K562 (cell line): ENCODE measurements around the gene TBC1D16. TPM values are rescaled to one million over a fixed set of nuclear protein-coding genes. Genes with fewer than 3 reads are reported as not detected.

ENCODE experiments used
- ATAC-seq: fragments of 200-7000 bp; cut with Tn5 transposase; 3 replicates; pipeline ENCODE4 v1.9.1; 2020; ENCODE audit warnings: moderate library complexity
- BruUV-seq: library from RNA; stranded (reverse); fragments of 400-500 nt; replicated peaks from 2 replicates; lab custom pipeline; 2021; lab: Mats Ljungman, UMichigan
- CTCF ChIA-PET: fragments of 300-600 bp; formaldehyde crosslinking; extraction: SDS; loops from one replicate; lab custom pipeline; 2021; ENCODE audit warnings: low intra/inter-chr PET ratio; lab: Yijun Ruan, JAX
- POLR2A ChIA-PET: fragments of 300-600, 350-650 bp; sonication (Branson Sonifier 250); formaldehyde crosslinking; extraction: SDS; loops from one replicate; lab custom pipeline; 2021; ENCODE audit warnings: antibody characterized with exemption, inconsistent platforms; lab: Yijun Ruan, JAX
- DNase-seq, 4 experiments: peaks; one replicate each; pipeline versions ENCODE4 v3.0.0 to v3.0.0-alpha.2; 2011 to 2018; ENCODE audit warnings: low spot score in 3 of 4, mixed read lengths in 3 of 4; ENCODE audit errors: extremely low read depth in 1 of 4
- FAIRE-seq: peaks from 2 replicates; lab custom pipeline; 2011; peaks lifted over from hg19 to GRCh38; lab: Jason Lieb, UNC
- H2AFZ ChIP-seq: 2 replicates; pipeline ENCODE4 v1.6.0; 2011; ENCODE audit warnings: low read depth, low read length, control low read depth, inconsistent platforms
- H3K27ac ChIP-seq: fragments of 200-600 bp; 3 replicates; pipeline ENCODE4 v1.8.0; 2011; ENCODE audit warnings: low read depth, mild to moderate bottlenecking, control low read depth, inconsistent platforms, low read length, moderate library complexity, mixed read lengths; ENCODE audit errors: extremely low read depth
- H3K27me3 ChIP-seq, 2 experiments: fragments of 300-600 bp in 1 of 2; 2 replicates in 1 of 2; 3 replicates in 1 of 2; pipeline versions ENCODE4 v1.6.0 to v1.8.0; 2011; ENCODE audit warnings: inconsistent platforms in 2 of 2, low read length in 2 of 2, mild to moderate bottlenecking in 1 of 2, mixed read lengths in 1 of 2, moderate library complexity in 1 of 2; ENCODE audit not compliant: control insufficient read depth in 2 of 2, insufficient read depth in 2 of 2
- H3K36me3 ChIP-seq: fragments of 300-600 bp; 3 replicates; pipeline ENCODE4 v1.8.0; 2011; ENCODE audit warnings: mild to moderate bottlenecking, low read length, inconsistent platforms; ENCODE audit not compliant: control insufficient read depth, insufficient read depth
- H3K4me1 ChIP-seq, 2 experiments: fragments of 200-600 bp in 1 of 2; replicated peaks in 1 of 2; 2 replicates in 1 of 2; 3 replicates in 1 of 2; pipeline versions ENCODE4 v1.5.1 to v1.8.0; 2011; ENCODE audit warnings: inconsistent platforms in 2 of 2, low read length in 2 of 2, mild to moderate bottlenecking in 1 of 2, mixed read lengths in 1 of 2, moderate library complexity in 1 of 2; ENCODE audit not compliant: control insufficient read depth in 2 of 2, insufficient read depth in 2 of 2
- H3K4me2 ChIP-seq: 2 replicates; pipeline ENCODE4 v1.6.1; 2011; ENCODE audit warnings: low read length, control low read depth, inconsistent platforms, mixed read lengths; ENCODE audit not compliant: insufficient read depth
- H3K4me3 ChIP-seq: fragments of 200-600 bp; sonication (generic), shearing (Covaris generic); 2 replicates; pipeline ENCODE4 v1.5.1; 2016; ENCODE audit warnings: control low read depth, inconsistent platforms
- H3K79me2 ChIP-seq: fragments of 200-600 bp; 3 replicates; pipeline ENCODE4 v1.8.0; 2011; ENCODE audit warnings: low read length, inconsistent platforms; ENCODE audit not compliant: control insufficient read depth, insufficient read depth
- H3K9ac ChIP-seq, 2 experiments: 2 replicates each; pipeline versions ENCODE4 v1.6.0 to v1.6.1; 2011; ENCODE audit warnings: low read depth in 2 of 2, low read length in 2 of 2, control low read depth in 1 of 2, inconsistent platforms in 1 of 2, mild to moderate bottlenecking in 1 of 2, mixed read lengths in 1 of 2; ENCODE audit not compliant: insufficient read depth in 1 of 2
- H3K9me1 ChIP-seq: one replicate; pipeline ENCODE4 v1.6.0; 2011; ENCODE audit warnings: inconsistent platforms, mild to moderate bottlenecking, low read length, moderate library complexity; ENCODE audit not compliant: control insufficient read depth, insufficient read depth
- H3K9me3 ChIP-seq: replicated peaks from 2 replicates; pipeline ENCODE4 v1.5.1; 2011; ENCODE audit warnings: low read depth, low read length, inconsistent platforms; ENCODE audit not compliant: control insufficient read depth, insufficient read depth
- H4K20me1 ChIP-seq: replicated peaks from 2 replicates; pipeline ENCODE4 v1.6.1; 2011; ENCODE audit warnings: low read length, inconsistent platforms, mixed read lengths; ENCODE audit not compliant: control insufficient read depth, insufficient read depth
- CTCF ChIP-seq, 3 experiments: IDR thresholded peaks in 2 of 3; conservative IDR thresholded peaks in 1 of 3; 2 replicates each; pipeline ENCODE4 v1.5.1; 2011 to 2012; ENCODE audit warnings: low read length in 3 of 3, mild to moderate bottlenecking in 3 of 3, control low read depth in 2 of 3, improper control_type of control experiment in 1 of 3, inconsistent platforms in 1 of 3, low read depth in 1 of 3, mixed read lengths in 1 of 3, moderate library complexity in 1 of 3; ENCODE audit not compliant: insufficient read depth in 2 of 3
- MAZ ChIP-seq, 2 experiments: fragments of 450-650 bp in 1 of 2; sonication (generic) in 1 of 2; formaldehyde crosslinking; IDR thresholded peaks in 1 of 2; conservative IDR thresholded peaks in 1 of 2; 2 replicates each; pipeline versions ENCODE4 v1.4.0 to v1.5.0; 2020; ENCODE audit warnings: mild to moderate bottlenecking in 1 of 2, missing genetic modification reagents in 1 of 2
- MYC ChIP-seq, 2 experiments: fragments of 250-450 bp in 1 of 2; sonication (Bioruptor Pico) in 1 of 2; IDR thresholded peaks; 2 replicates each; pipeline versions ENCODE4 v1.5.1 to v1.6.1; 2012 to 2021; ENCODE audit warnings: low read depth in 2 of 2, borderline replicate concordance in 1 of 2, improper control_type of control experiment in 1 of 2, low read length in 1 of 2, mild to moderate bottlenecking in 1 of 2, moderate library complexity in 1 of 2
- PCBP1 ChIP-seq: fragments of 200-400 bp; formaldehyde crosslinking; IDR thresholded peaks from 2 replicates; pipeline ENCODE4 v1.6.1; 2018; ENCODE audit warnings: mild to moderate bottlenecking, low read depth, low read length; ENCODE audit not compliant: poor library complexity, severe bottlenecking
- RCOR1 ChIP-seq, 2 experiments: IDR thresholded peaks; 2 replicates each; pipeline ENCODE4 v1.6.1; 2012; ENCODE audit warnings: low read depth in 2 of 2, low read length in 2 of 2, borderline replicate concordance in 1 of 2, improper control_type of control experiment in 1 of 2
- SMC3 ChIP-seq: conservative IDR thresholded peaks from 2 replicates; pipeline ENCODE4 v1.6.1; 2011; ENCODE audit warnings: low read depth, low read length, improper control_type of control experiment; ENCODE audit not compliant: insufficient read depth
- YY1 ChIP-seq, 3 experiments: IDR thresholded peaks; 2 replicates each; pipeline ENCODE4 v1.6.1; 2011; ENCODE audit warnings: low read length in 2 of 3, mild to moderate bottlenecking in 2 of 3, moderate library complexity in 2 of 3, borderline replicate concordance in 1 of 3, control low read depth in 1 of 3, low read depth in 1 of 3; ENCODE audit not compliant: insufficient read depth in 3 of 3, insufficient replicate concordance in 2 of 3, control insufficient read depth in 1 of 3, insufficient read length in 1 of 3; ENCODE audit errors: extremely low read depth in 1 of 3
- ZNF644 ChIP-seq: fragments of 200-800 bp; sonication (Bioruptor generic); IDR thresholded peaks from 2 replicates; pipeline ENCODE4 v1.6.1; 2016; ENCODE audit warnings: low read depth, missing genetic modification characterization, missing compliant biosample characterization
- WGBS: fragments of 100-300 bp; shearing (Covaris generic); methylation state at CpG from one replicate; pipeline ENCODE4 v1.1.6; 2016; ENCODE audit warnings: low coverage, mixed read lengths; ENCODE audit not compliant: insufficient coverage; ENCODE audit errors: missing lambda C conversion rate; 5-methylcytosine and 5-hydroxymethylcytosine counted together
- in situ Hi-C: fragments of 300-500 bp; cut with MboI; formaldehyde crosslinking; loops from 4 replicates; pipeline ENCODE4 v1.15.0; 2018; ENCODE audit warnings: inconsistent platforms, mixed read lengths
- intact Hi-C: fragments of 100-400 bp; cut with micrococcal nuclease; formaldehyde crosslinking; loops from 2 replicates; pipeline ENCODE4 v1.14.2; 2022
- polyA plus RNA-seq, 8 experiments: library from polyadenylated mRNA; depleted of rRNA in 4 of 8; stranded (reverse) in 5 of 8; unstranded in 3 of 8; fragments of >200 nt; fragmentation: Nextera tagmentation in 2 of 8; fragmentation: Illumina TruSeq in 1 of 8; extraction: Ambion mirVana in 2 of 8; extraction: Trizol in 1 of 8; gene quantifications; 2 replicates each; pipeline versions ENCODE4 v1.2.1 to v1.2.3, GENCODE V29; 2011 to 2014; ENCODE audit warnings: inconsistent platforms in 1 of 8, missing spikeins in 1 of 8
- total RNA-seq, 7 experiments: library from RNA; depleted of rRNA in 6 of 7; stranded (reverse); fragments of >200 nt in 6 of 7; fragmentation: Illumina TruSeq in 2 of 7; extraction: Trizol in 2 of 7; gene quantifications; 2 replicates each; pipeline versions ENCODE4 v1.2.1 to v1.2.3, GENCODE V29; 2011 to 2021; ENCODE audit warnings: low replicate concordance in 1 of 7
- TF ChIP-seq, protein P1 (sequence below), 2 experiments: fragments of 450-650 bp in 1 of 2; IDR thresholded peaks; 2 replicates each; pipeline ENCODE4 v1.6.1; 2011 to 2017; ENCODE audit warnings: low read depth in 2 of 2, antibody characterized with exemption in 1 of 2, borderline replicate concordance in 1 of 2, low read length in 1 of 2, mild to moderate bottlenecking in 1 of 2, mixed read lengths in 1 of 2; ENCODE audit not compliant: control insufficient read depth in 1 of 2

TBC1D16 gene
- total and polyA plus RNA-seq, 9 of the 15 experiments (the other 6 are each of a cell fraction or from before 2014, with no cell fraction given) = 0.01 to 0.20 (median 0.03) TPM; not detected in 1

GRCh38 chr17:79991140-79991923 is 44.3 kb downstream of the TBC1D16 start:
- H3K79me2 ChIP-seq = no peaks in the 10 kb centered on the region
- no peak overlapping the region for H3K4me3 ChIP-seq
- H3K4me2 ChIP-seq = no peak overlapping the region
- FAIRE-seq = no peak
- WGBS = 12% methylated on average over 19 of the region's 30 CpGs
- no peak overlapping the region for H3K27ac ChIP-seq
- BruUV-seq = no TSS peak
- H3K9me3 ChIP-seq = no peaks in the 10 kb centered on the region
- H3K4me1 ChIP-seq = peaks cover 16 to 38% of the 10 kb centered on the region in 2 experiments
- ChIA-PET CTCF (interaction anchor here (0.6 to 0.8 kb wide), 5 partner anchors 151 to 756 kb away, joined by 3 to 5 read pairs (median 4); no protein-coding TSS in a partner anchor), POLR2A (interaction anchor here (0.6 to 0.7 kb wide), 2 partner anchors 38 to 242 kb away, joined by 3 read pairs; no protein-coding TSS in a partner anchor)
- ATAC-seq = peak; percentile 91
- H3K9ac ChIP-seq = 0 out of 4 replicates have a peak overlapping the region, but pooled peaks of 1 of the 2 experiments have one; percentile 13
- peaks cover 7% of the 10 kb centered on the region for H4K20me1 ChIP-seq
- peaks cover 42 to 69% of the 10 kb centered on the region in 2 experiments for H3K27me3 ChIP-seq
- H2AFZ ChIP-seq = no peak overlapping the region
- no peaks in the 10 kb centered on the region for H3K36me3 ChIP-seq
- intact Hi-C loops = loop anchor here (5.0 kb wide), 1 partner anchor 179 kb away; no protein-coding TSS in a partner anchor
- in situ Hi-C loops = no loop called here
- DNase-seq = peak; percentile 73 to 92 (median 89)
- H3K9me1 ChIP-seq = no peaks in the 10 kb centered on the region
- TF ChIP-seq MYC (IDR thresholded peaks at IDR 0.05; ENCODE audit: low read depth, low read length) (peak; percentile 29; the same call in 1 of the 2 replicates), MYC (CRISPR knock-in tag; IDR thresholded peaks at IDR 0.05; ENCODE audit: borderline replicate concordance, low read depth) (no peak), ZNF644 (tag) (no peak), CTCF (IDR thresholded peaks at IDR 0.05 in 2 of 3, conservative IDR thresholded peaks at IDR 0.05 in 1 of 3; ENCODE audit: insufficient read depth in 2 of 3, low read depth in 1 of 3, low read length in 3 of 3) (peak in 2 of 3 experiments; percentile 58 to 66; a peak in 4 of 6 replicates), MAZ (CRISPR knock-in tag; conservative IDR thresholded peaks at IDR 0.05 in 1 of 2, IDR thresholded peaks at IDR 0.05 in 1 of 2) (peak in 1 of 2 experiments; percentile 75; a peak in 2 of 4 replicates), YY1 (IDR thresholded peaks at IDR 0.05; ENCODE audit: borderline replicate concordance in 1 of 3, control insufficient read depth in 1 of 3, extremely low read depth in 1 of 3, insufficient read depth in 3 of 3, insufficient read length in 1 of 3, insufficient replicate concordance in 2 of 3, low read depth in 1 of 3, low read length in 2 of 3) (peak in 2 of 3 experiments; percentile 38 to 55), RCOR1 (IDR thresholded peaks at IDR 0.05; ENCODE audit: borderline replicate concordance in 1 of 2, low read depth in 2 of 2, low read length in 2 of 2) (peak in 1 of 2 experiments; percentile 48; a peak in 2 of 4 replicates), PCBP1 (no peak), SMC3 (0 out of 2 replicates have a peak, but pooled peaks have one; percentile 37)
- TF ChIP-seq, protein P1, sequence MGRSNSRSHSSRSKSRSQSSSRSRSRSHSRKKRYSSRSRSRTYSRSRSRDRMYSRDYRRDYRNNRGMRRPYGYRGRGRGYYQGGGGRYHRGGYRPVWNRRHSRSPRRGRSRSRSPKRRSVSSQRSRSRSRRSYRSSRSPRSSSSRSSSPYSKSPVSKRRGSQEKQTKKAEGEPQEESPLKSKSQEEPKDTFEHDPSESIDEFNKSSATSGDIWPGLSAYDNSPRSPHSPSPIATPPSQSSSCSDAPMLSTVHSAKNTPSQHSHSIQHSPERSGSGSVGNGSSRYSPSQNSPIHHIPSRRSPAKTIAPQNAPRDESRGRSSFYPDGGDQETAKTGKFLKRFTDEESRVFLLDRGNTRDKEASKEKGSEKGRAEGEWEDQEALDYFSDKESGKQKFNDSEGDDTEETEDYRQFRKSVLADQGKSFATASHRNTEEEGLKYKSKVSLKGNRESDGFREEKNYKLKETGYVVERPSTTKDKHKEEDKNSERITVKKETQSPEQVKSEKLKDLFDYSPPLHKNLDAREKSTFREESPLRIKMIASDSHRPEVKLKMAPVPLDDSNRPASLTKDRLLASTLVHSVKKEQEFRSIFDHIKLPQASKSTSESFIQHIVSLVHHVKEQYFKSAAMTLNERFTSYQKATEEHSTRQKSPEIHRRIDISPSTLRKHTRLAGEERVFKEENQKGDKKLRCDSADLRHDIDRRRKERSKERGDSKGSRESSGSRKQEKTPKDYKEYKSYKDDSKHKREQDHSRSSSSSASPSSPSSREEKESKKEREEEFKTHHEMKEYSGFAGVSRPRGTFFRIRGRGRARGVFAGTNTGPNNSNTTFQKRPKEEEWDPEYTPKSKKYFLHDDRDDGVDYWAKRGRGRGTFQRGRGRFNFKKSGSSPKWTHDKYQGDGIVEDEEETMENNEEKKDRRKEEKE (IDR thresholded peaks at IDR 0.05; ENCODE audit: borderline replicate concordance in 1 of 2, control insufficient read depth in 1 of 2, low read depth in 2 of 2, low read length in 1 of 2) = no peak
